Peyer's patch (tissue), 4 donors: ENCODE results near the gene UPF2.

Experiments
- CTCF ChIP-seq, 6 experiments: fragments of 450-650 bp in 4 of 6; fragments of 200-600 bp in 2 of 6; sonication (generic) in 1 of 6; IDR thresholded peaks; one replicate each; pipeline ENCODE4 v1.5.1; 2017 to 2019; ENCODE audit warnings: antibody characterized with exemption in 6 of 6, mild to moderate bottlenecking in 3 of 6, moderate library complexity in 1 of 6
- POLR2A ChIP-seq, 2 donors: fragments of 450-650 bp; IDR thresholded peaks; one replicate each; pipeline ENCODE4 v1.5.1; 2017; ENCODE audit warnings: antibody characterized with exemption in 2 of 2, mild to moderate bottlenecking in 2 of 2, moderate library complexity in 2 of 2

GRCh38 chr10:11986593-11987216, 55.9 kb downstream of the UPF2 start:
- peak; percentile 59 to 90 (median 84) for TF ChIP-seq CTCF (IDR thresholded peaks at IDR 0.05)
- TF ChIP-seq POLR2A (IDR thresholded peaks at IDR 0.05): no peak
